Measurements from ENCODE around the gene SEZ6L2. TPM values are rescaled to one million over a fixed set of nuclear protein-coding genes. Genes with fewer than 3 reads are reported as not detected.

Gene SEZ6L2
- total RNA-seq, 1 donor from 2014 or later = 13.2 TPM

DNA sequence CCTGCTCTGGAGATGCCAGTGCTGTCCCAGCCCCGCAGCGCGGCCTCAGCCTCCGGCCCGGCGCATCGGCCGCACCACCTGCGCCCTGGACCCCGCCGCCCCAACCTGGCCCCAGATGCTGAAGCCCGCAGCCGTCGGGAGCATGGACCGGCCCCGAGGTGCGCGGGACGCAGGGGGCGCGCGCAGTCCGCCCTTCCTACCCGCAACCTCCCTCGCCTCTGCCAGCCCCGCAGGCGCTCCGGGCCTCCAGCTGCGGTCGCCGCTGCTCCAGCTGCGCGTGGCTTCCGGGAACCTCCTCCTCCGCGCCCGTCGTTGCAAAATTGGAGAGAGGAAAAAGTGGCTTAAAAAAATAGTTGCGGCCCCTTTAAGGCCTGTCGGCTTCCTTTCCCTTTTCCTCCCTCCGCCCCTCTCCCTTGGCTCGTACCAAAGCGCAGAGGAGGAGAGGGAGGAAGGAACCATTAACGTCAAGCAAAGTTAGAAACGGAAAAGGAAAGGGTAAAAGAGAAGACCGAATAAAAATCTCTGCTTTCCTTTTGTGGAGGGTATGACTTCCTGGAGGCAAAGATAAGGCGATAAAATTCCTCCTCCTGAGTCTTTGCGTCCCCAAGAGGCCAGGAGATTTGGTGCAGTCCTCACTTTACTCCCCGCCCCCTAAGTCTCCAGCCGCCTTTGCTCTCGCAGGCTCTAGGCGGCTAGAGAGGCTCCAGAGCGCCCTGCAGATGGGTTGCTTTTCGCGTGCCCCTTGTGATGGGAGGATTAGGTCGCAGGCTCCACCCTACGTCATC lies 36.3 kb downstream of the SEZ6L2 start, which contains the start of gene CDIPT:
CDIPT (minus strand) TSS at position 343 of the 785 bp plus-strand sequence. CDS start 369 bp downstream, outside the sequence.
- DNase-seq (ENCODE audit: low spot score, unreplicated experiment) = peak; percentile 76
- H3K27me3 Mint-ChIP-seq = peaks cover 3% of the 10 kb centered on the region
- H3K36me3 Mint-ChIP-seq (ENCODE audit: insufficient read depth) = peaks cover 9% of the 10 kb centered on the region
- H3K9me3 Mint-ChIP-seq (ENCODE audit: low read depth) = no peaks in the 10 kb centered on the region
- H3K4me3 Mint-ChIP-seq (ENCODE audit: low read depth) = peak within 1 kb of the TSS; percentile 98
- TF ChIP-seq, protein P1, sequence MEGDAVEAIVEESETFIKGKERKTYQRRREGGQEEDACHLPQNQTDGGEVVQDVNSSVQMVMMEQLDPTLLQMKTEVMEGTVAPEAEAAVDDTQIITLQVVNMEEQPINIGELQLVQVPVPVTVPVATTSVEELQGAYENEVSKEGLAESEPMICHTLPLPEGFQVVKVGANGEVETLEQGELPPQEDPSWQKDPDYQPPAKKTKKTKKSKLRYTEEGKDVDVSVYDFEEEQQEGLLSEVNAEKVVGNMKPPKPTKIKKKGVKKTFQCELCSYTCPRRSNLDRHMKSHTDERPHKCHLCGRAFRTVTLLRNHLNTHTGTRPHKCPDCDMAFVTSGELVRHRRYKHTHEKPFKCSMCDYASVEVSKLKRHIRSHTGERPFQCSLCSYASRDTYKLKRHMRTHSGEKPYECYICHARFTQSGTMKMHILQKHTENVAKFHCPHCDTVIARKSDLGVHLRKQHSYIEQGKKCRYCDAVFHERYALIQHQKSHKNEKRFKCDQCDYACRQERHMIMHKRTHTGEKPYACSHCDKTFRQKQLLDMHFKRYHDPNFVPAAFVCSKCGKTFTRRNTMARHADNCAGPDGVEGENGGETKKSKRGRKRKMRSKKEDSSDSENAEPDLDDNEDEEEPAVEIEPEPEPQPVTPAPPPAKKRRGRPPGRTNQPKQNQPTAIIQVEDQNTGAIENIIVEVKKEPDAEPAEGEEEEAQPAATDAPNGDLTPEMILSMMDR (IDR thresholded peaks at IDR 0.05; ENCODE audit: unreplicated experiment) = peak; percentile 69
- H3K27ac Mint-ChIP-seq = peak within 1 kb of the TSS; percentile 100
- H3K4me1 Mint-ChIP-seq (ENCODE audit: low read depth) = peaks cover 9% of the 10 kb centered on the region

DNA sequence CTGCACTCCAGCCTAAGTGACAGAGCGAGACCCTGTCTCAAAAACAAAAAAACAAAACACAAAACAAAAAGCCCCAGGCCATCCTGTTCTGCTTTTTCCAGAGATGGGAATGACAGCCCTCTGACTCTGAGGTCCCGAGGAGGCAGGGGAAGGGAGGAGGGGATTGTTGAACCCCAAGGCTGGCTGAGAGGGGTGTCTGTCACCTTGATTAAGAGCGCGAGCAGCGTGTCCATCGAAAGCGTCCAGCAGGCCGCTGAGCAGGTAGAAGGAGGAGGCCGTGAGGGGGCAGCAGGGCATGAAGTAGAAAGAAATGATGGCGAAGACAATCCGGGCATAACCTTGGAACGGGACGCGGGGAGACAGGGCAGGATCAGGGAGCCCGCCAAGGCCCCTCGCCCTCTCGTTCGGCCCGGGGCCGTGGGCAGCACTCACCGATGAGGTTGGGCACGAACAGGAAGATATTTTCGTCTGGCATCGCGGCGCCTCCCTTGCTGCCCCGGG lies 36.9 kb downstream of the SEZ6L2 start:
- TF ChIP-seq, protein P1 (IDR thresholded peaks at IDR 0.05; ENCODE audit: unreplicated experiment) = no peak
- DNase-seq (ENCODE audit: low spot score, unreplicated experiment) = no peak
- Mint-ChIP-seq H3K4me3 (ENCODE audit: low read depth) (peak overlapping the region; percentile 98), H3K27ac (peak overlapping the region; percentile 90), H3K9me3 (ENCODE audit: low read depth) (no peaks in the 10 kb centered on the region), H3K27me3 (no peaks in the 10 kb centered on the region), H3K36me3 (ENCODE audit: insufficient read depth) (peaks cover 10% of the 10 kb centered on the region), H3K4me1 (ENCODE audit: low read depth) (peaks cover 9% of the 10 kb centered on the region)

DNA sequence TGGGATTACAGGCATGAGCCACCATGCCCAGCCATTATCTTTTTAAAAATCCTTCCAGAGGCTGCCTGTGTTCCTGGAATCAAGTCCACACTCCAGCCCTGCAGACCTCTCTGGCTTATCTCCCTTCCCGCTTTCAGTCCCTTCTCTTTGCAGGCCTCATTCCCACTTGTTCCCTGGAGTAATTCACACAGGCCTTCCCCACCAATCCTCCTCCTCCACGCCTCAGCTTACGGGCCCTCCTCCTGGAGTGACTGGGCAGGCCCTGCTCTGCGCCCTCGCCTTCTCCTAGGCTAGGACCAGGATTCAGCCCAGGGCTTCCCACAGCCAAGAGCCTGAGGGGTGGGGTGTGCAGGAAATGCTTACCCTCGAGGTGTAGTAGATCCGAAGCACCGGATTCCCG lies 39.1 kb downstream of the SEZ6L2 start:
- no peak for DNase-seq (ENCODE audit: low spot score, unreplicated experiment)
- Mint-ChIP-seq H3K4me1 (ENCODE audit: low read depth) (peaks cover 9% of the 10 kb centered on the region), H3K27ac (no peak overlapping the region), H3K4me3 (ENCODE audit: low read depth) (no peak overlapping the region), H3K9me3 (ENCODE audit: low read depth) (no peaks in the 10 kb centered on the region), H3K36me3 (ENCODE audit: insufficient read depth) (peaks cover 10% of the 10 kb centered on the region), H3K27me3 (no peaks in the 10 kb centered on the region)
- TF ChIP-seq, protein P1 (IDR thresholded peaks at IDR 0.05; ENCODE audit: unreplicated experiment) = no peak

DNA sequence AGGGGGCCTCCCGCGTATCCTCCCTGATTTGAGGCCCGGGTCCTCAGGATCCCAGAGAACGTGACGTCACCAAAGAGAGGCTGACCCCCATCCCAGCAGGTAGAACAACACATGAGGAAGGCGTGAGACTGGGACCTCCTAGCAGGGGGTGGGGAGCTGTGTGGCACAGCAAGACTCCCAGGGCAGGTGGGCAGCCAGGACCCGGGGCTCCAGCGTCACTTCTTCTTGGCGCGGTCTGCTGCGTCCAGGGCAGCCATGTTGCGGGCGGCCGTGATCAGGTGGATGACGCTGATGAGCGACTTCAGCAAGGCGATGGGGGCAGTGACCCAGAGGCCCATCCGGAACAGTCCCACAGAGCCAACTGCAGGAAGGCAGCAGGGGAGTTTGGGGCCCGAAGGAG lies 40.4 kb downstream of the SEZ6L2 start:
- Mint-ChIP-seq H3K4me1 (ENCODE audit: low read depth) (peaks cover 9% of the 10 kb centered on the region), H3K36me3 (ENCODE audit: insufficient read depth) (peaks cover 10% of the 10 kb centered on the region), H3K9me3 (ENCODE audit: low read depth) (no peaks in the 10 kb centered on the region), H3K27me3 (no peaks in the 10 kb centered on the region), H3K4me3 (ENCODE audit: low read depth) (no peak overlapping the region), H3K27ac (no peak overlapping the region)
- TF ChIP-seq, protein P1 (IDR thresholded peaks at IDR 0.05; ENCODE audit: unreplicated experiment) = no peak
- DNase-seq (ENCODE audit: low spot score, unreplicated experiment) = no peak

DNA sequence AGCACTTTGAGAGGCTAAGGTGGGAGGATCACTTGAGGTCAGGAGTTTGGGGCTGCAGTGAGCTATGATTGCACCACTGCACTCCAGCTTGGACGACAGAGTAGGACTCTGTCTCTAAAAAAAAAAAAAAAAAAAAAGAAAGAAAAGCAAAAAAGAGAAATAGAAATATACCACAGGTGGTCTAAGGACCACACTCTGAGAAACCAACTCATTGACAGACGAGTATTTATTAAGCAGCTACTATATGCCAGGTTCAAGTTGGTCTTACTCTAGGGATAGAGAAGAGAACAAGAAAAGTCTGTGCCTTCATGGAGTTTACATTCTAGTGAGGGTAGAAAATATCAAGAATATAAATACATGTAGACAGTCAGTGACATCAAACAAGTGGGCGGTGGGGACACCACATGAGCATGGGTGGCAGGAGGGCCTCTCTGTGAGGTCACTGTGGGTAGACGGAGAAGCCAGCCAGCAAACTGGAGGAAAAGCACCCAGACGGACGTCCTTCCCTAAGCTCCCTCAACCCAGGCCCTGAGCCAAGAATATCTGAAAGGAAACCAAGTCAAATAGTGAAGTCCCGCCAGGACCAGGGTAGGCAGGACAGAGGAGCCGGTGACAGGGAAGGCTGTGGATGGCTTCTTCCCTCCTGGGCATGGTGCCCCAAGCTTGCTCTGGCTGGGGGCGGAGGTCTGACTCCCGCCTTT lies 41.1 kb downstream of the SEZ6L2 start:
- peaks cover 9% of the 10 kb centered on the region for H3K4me1 Mint-ChIP-seq (ENCODE audit: low read depth)
- no peak for DNase-seq (ENCODE audit: low spot score, unreplicated experiment)
- H3K27ac Mint-ChIP-seq = no peak overlapping the region
- H3K9me3 Mint-ChIP-seq (ENCODE audit: low read depth) = no peaks in the 10 kb centered on the region
- no peak overlapping the region for H3K4me3 Mint-ChIP-seq (ENCODE audit: low read depth)
- peaks cover 10% of the 10 kb centered on the region for H3K36me3 Mint-ChIP-seq (ENCODE audit: insufficient read depth)
- no peaks in the 10 kb centered on the region for H3K27me3 Mint-ChIP-seq
- TF ChIP-seq, protein P1 (IDR thresholded peaks at IDR 0.05; ENCODE audit: unreplicated experiment) = no peak

Measured in progenitor cell of endocrine pancreas (in vitro differentiated cells).